ENCODE measurements around the gene HAUS3. TPM values are rescaled to one million over a fixed set of nuclear protein-coding genes. Genes with fewer than 3 reads are reported as not detected.
"Not testable (repeated sequence)": the region's sequence is repeated elsewhere in the genome, so short reads cannot be mapped to it uniquely, and the experiment has no call there.

Gene HAUS3
- total and polyA plus RNA-seq, 2 experiments from 2014 or later, result 7.1 to 9.8 TPM

DNA sequence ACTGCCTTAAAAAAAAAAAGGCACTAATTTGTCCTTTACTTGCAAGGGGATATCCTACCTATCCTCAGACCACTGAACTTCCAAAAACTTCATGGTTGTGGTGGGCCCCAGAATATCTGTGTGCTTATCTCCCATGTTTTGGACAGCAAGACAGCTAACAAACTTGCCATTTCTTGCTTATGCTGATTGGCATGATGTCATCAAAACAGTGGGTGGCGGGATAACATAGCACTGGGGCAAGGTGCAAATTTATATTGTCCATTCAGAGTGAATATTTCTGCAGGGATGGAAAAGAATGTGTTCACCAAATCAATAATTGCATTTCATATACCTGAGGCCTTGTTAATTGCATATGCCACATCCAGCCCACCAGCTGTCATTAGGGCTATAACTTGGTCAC, 23.5 kb downstream of the HAUS3 start:
- TF ChIP-seq EZH2phosphoT487 (IDR thresholded peaks at IDR 0.05; ENCODE audit: low read depth, severe bottlenecking, unreplicated experiment) (no peak), EZH2 (IDR thresholded peaks at IDR 0.05; ENCODE audit: borderline replicate concordance) (no peak), CTCF (IDR thresholded peaks at IDR 0.05; ENCODE audit: poor library complexity) (no peak)
- H3K4me2 ChIP-seq, result no peak overlapping the region
- no peaks in the 10 kb centered on the region for H3K9me3 ChIP-seq (ENCODE audit: low read depth)
- H3K9me2 ChIP-seq (replicated peaks; ENCODE audit: insufficient read depth), result no peaks in the 10 kb centered on the region
- no peaks in the 10 kb centered on the region for H3K27me3 ChIP-seq
- H3K4me3 ChIP-seq, result no peak overlapping the region
- WGBS (ENCODE audit: low lambda C conversion rate, missing lambda C conversion rate), result 97% methylated on average over 1 of the region's 1 CpG
- DNase-seq (ENCODE audit: low spot score), result no peak
- H3K27ac ChIP-seq, result no peak overlapping the region
- no peaks in the 10 kb centered on the region for H4K20me1 ChIP-seq (ENCODE audit: insufficient read depth, poor library complexity, severe bottlenecking)
- H3K79me2 ChIP-seq, result no peaks in the 10 kb centered on the region
- H3K4me1 ChIP-seq (ENCODE audit: insufficient read depth), result no peaks in the 10 kb centered on the region
- H2AFZ ChIP-seq, result no peak overlapping the region
- no peaks in the 10 kb centered on the region for H3K36me3 ChIP-seq (replicated peaks; ENCODE audit: insufficient read depth, low read depth)

DNA sequence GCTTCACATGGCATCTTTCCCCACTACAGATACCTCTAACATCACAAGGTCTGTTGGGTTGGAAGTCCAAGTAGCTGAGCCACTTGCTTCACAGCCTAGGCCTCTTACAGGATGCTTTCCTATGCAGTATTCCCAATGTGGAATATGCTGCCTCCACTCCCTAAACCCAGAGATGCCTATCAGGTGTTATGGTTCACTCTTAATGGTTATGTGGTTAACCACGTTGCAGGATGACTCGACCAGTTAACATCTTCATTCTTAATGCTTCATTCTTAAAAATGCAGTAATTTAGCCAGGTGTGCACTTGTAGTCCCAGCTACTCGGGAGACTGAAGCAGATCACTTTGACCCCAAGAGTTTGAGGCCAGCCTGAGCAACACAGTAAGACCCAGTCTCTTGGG, 24.2 kb downstream of the HAUS3 start:
- no peak overlapping the region for H3K4me2 ChIP-seq
- no peak overlapping the region for H2AFZ ChIP-seq
- H3K9me3 ChIP-seq (ENCODE audit: low read depth), result no peaks in the 10 kb centered on the region
- H3K27ac ChIP-seq, result no peak overlapping the region
- no peaks in the 10 kb centered on the region for H3K9me2 ChIP-seq (replicated peaks; ENCODE audit: insufficient read depth)
- TF ChIP-seq EZH2phosphoT487 (IDR thresholded peaks at IDR 0.05; ENCODE audit: low read depth, severe bottlenecking, unreplicated experiment), result no peak
- no peak for TF ChIP-seq EZH2 (IDR thresholded peaks at IDR 0.05; ENCODE audit: borderline replicate concordance)
- TF ChIP-seq CTCF (IDR thresholded peaks at IDR 0.05; ENCODE audit: poor library complexity), result no peak
- no peak overlapping the region for H3K4me3 ChIP-seq
- no peaks in the 10 kb centered on the region for H3K27me3 ChIP-seq
- WGBS (ENCODE audit: low lambda C conversion rate, missing lambda C conversion rate), result 76% methylated on average over 3 of the region's 3 CpGs
- no peaks in the 10 kb centered on the region for H4K20me1 ChIP-seq (ENCODE audit: insufficient read depth, poor library complexity, severe bottlenecking)
- no peaks in the 10 kb centered on the region for H3K36me3 ChIP-seq (replicated peaks; ENCODE audit: insufficient read depth, low read depth)
- H3K4me1 ChIP-seq (ENCODE audit: insufficient read depth), result no peaks in the 10 kb centered on the region
- H3K79me2 ChIP-seq, result no peaks in the 10 kb centered on the region
- DNase-seq (ENCODE audit: low spot score), result no peak

- no peaks in the 10 kb centered on the region for H3K9me3 ChIP-seq (ENCODE audit: low read depth)
- H3K79me2 ChIP-seq, result no peaks in the 10 kb centered on the region
- no peak overlapping the region for H3K4me2 ChIP-seq
- 74% methylated on average over 1 of the region's 1 CpG for WGBS (ENCODE audit: low lambda C conversion rate, missing lambda C conversion rate)
- DNase-seq (ENCODE audit: low spot score), result no peak
- TF ChIP-seq CTCF (IDR thresholded peaks at IDR 0.05; ENCODE audit: poor library complexity) (no peak), EZH2 (IDR thresholded peaks at IDR 0.05; ENCODE audit: borderline replicate concordance) (no peak), EZH2phosphoT487 (IDR thresholded peaks at IDR 0.05; ENCODE audit: low read depth, severe bottlenecking, unreplicated experiment) (no peak)
- H3K36me3 ChIP-seq (replicated peaks; ENCODE audit: insufficient read depth, low read depth), result no peaks in the 10 kb centered on the region
- no peaks in the 10 kb centered on the region for H4K20me1 ChIP-seq (ENCODE audit: insufficient read depth, poor library complexity, severe bottlenecking)
- H3K27ac ChIP-seq, result no peak overlapping the region
- H3K4me1 ChIP-seq (ENCODE audit: insufficient read depth), result no peaks in the 10 kb centered on the region
- H3K9me2 ChIP-seq (replicated peaks; ENCODE audit: insufficient read depth), result no peaks in the 10 kb centered on the region
- H3K4me3 ChIP-seq, result no peak overlapping the region
- no peaks in the 10 kb centered on the region for H3K27me3 ChIP-seq
- no peak overlapping the region for H2AFZ ChIP-seq
Measured at GRCh38 chr4:2212831-2213230, 29.1 kb downstream of the HAUS3 start.

DNA sequence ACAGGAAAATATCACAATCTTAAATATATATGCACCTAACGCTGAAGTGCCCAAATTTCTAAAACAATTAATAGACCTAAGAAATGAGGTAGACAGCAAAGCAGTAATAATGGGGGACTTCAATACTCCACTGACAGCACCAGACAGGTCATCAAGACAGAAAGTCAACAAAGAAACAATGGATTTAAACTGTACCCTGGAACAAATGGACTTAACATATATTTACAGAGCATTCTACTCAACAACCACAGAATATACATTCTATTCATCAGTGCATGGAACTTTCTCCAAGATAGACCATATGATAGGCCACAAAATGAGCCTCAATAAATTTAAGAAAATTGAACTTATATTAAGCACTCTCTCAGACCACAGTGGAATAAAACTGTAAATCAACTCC, 39.1 kb downstream of the HAUS3 start:
- H3K4me2 ChIP-seq; H3K4me3 ChIP-seq; DNase-seq (ENCODE audit: low spot score); H3K27ac ChIP-seq; H3K36me3 ChIP-seq (replicated peaks; ENCODE audit: insufficient read depth, low read depth); H2AFZ ChIP-seq; H3K79me2 ChIP-seq; H3K4me1 ChIP-seq (ENCODE audit: insufficient read depth); H3K9me3 ChIP-seq (ENCODE audit: low read depth); H4K20me1 ChIP-seq (ENCODE audit: insufficient read depth, poor library complexity, severe bottlenecking); H3K9me2 ChIP-seq (replicated peaks; ENCODE audit: insufficient read depth); H3K27me3 ChIP-seq: not testable (repeated sequence)
- WGBS (ENCODE audit: low lambda C conversion rate, missing lambda C conversion rate), result 96% methylated on average over 1 of the region's 1 CpG

Data from hepatocyte (in vitro differentiated cells).